Ishikawa (cell line): ENCODE measurements around the gene PLEKHS1.

ENCODE experiments used
- CEBPB ChIP-seq: IDR thresholded peaks from 2 replicates; pipeline ENCODE4 v1.6.1; 2012
- EGR1 ChIP-seq: IDR thresholded peaks from 2 replicates; pipeline ENCODE4 v1.6.1; 2012
- EP300 ChIP-seq: IDR thresholded peaks from 2 replicates; pipeline ENCODE4 v1.6.1; 2012; ENCODE audit warnings: borderline replicate concordance
- TAF1 ChIP-seq: IDR thresholded peaks from 2 replicates; pipeline ENCODE4 v1.6.1; 2012; ENCODE audit warnings: low read depth, mild to moderate bottlenecking
- ZBTB7A ChIP-seq: IDR thresholded peaks from 2 replicates; pipeline ENCODE4 v1.6.1; 2012; ENCODE audit warnings: low read depth

DNA sequence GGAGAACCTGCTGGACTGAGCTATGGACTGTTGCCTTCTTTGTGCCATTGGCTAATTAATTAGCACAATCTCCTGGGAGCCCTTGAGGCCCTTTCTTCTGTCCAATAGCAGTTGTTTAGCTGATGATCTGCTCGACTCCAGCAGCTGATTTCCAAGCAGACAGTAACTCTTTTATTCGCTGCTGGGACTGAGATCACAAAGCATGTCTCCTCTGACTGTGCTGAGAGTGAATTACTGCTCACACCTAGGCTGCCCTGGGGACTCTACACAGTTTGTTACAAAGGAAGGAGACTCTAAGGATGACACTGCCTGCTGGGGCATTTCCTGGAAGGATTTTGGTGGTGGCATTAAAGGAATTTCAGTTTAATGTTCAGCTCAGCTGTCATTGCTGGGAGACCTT lies 40.3 kb upstream of the PLEKHS1 start:
- TF ChIP-seq TAF1, result no peak
- no peak for TF ChIP-seq EP300
- no peak for TF ChIP-seq ZBTB7A
- no peak for TF ChIP-seq EGR1
- no peak for TF ChIP-seq CEBPB
